GM04504 (cell line): ENCODE data around the gene RARA.
"Not testable (repeated sequence)": the region's sequence is repeated elsewhere in the genome, so short reads cannot be mapped to it uniquely, and the experiment has no call there.

Experiments
- DNase-seq: peaks from one replicate; pipeline ENCODE4 v3.0.0-alpha.2; 2012; ENCODE audit warnings: low read depth

Gene RARA

GRCh38 chr17:40376541-40376940, 67.6 kb downstream of the RARA start:
- DNase-seq: not testable (repeated sequence)

- no peak for DNase-seq
These were observed 68.9 kb downstream of the RARA start for GRCh38 chr17:40377832-40378231.

- no peak for DNase-seq
These were observed 70.0 kb downstream of the RARA start for GRCh38 chr17:40378966-40379365.

- no peak for DNase-seq
These were observed 73.3 kb downstream of the RARA start for GRCh38 chr17:40382251-40382650.

- not testable (repeated sequence) for DNase-seq
These were observed 77.6 kb downstream of the RARA start for GRCh38 chr17:40386555-40386954.

GRCh38 chr17:40399185-40399584, 90.2 kb downstream of the RARA start:
- DNase-seq: peak; percentile 32

GRCh38 chr17:40402668-40403067, 93.7 kb downstream of the RARA start:
- no peak for DNase-seq

GRCh38 chr17:40404003-40404402, 95.0 kb downstream of the RARA start:
- no peak for DNase-seq
